ENCODE measurements around the gene HCN2.
A peak's percentile ranks its signal among the peaks of the same experiment; 100 is the strongest.

The HCN2 gene

GRCh38 chr19:651114-651818 lies 61.6 kb downstream of the HCN2 start:
- no peak overlapping the region for H3K4me3 ChIP-seq (ENCODE audit: low read depth, low read length)

GRCh38 chr19:651991-652390 lies 62.3 kb downstream of the HCN2 start:
- H3K4me3 ChIP-seq (ENCODE audit: low read depth, low read length): no peak overlapping the region

GRCh38 chr19:652467-653389 lies 63.0 kb downstream of the HCN2 start:
- no peak overlapping the region for H3K4me3 ChIP-seq (ENCODE audit: low read depth, low read length)

- no peak overlapping the region for H3K4me3 ChIP-seq (ENCODE audit: low read depth, low read length)
These were observed 63.7 kb downstream of the HCN2 start for GRCh38 chr19:653425-653824.

GRCh38 chr19:655691-656090 lies 66.0 kb downstream of the HCN2 start:
- H3K4me3 ChIP-seq (ENCODE audit: low read depth, low read length): no peak overlapping the region

GRCh38 chr19:656751-657559 lies 67.3 kb downstream of the HCN2 start:
- no peak overlapping the region for H3K4me3 ChIP-seq (ENCODE audit: low read depth, low read length)

- no peak overlapping the region for H3K4me3 ChIP-seq (ENCODE audit: low read depth, low read length)
These were observed 67.9 kb downstream of the HCN2 start for GRCh38 chr19:657611-658010.

- no peak overlapping the region for H3K4me3 ChIP-seq (ENCODE audit: low read depth, low read length)
These were observed 68.6 kb downstream of the HCN2 start for GRCh38 chr19:658059-658839.

- H3K4me3 ChIP-seq (ENCODE audit: low read depth, low read length): no peak overlapping the region
These were observed 69.5 kb downstream of the HCN2 start for GRCh38 chr19:658916-659839.

- no peak overlapping the region for H3K4me3 ChIP-seq (ENCODE audit: low read depth, low read length)
These were observed 71.2 kb downstream of the HCN2 start for GRCh38 chr19:660793-661426.

GRCh38 chr19:661427-662196 lies 71.9 kb downstream of the HCN2 start:
- H3K4me3 ChIP-seq (ENCODE audit: low read depth, low read length): peak overlapping the region; percentile 83

- H3K4me3 ChIP-seq (ENCODE audit: low read depth, low read length): peak overlapping the region; percentile 83
These were observed 72.7 kb downstream of the HCN2 start for GRCh38 chr19:662207-662961.

- H3K4me3 ChIP-seq (ENCODE audit: low read depth, low read length): peak within 1 kb of the TSS; percentile 83
These were observed 73.4 kb downstream of the HCN2 start, which contains the start of gene RNF126 for GRCh38 chr19:662962-663681. Gene RNF126, minus strand, starts transcription at chr19:663214. Its CDS starts 93 bp downstream, at chr19:663121.

GRCh38 chr19:663682-664117 lies 74.0 kb downstream of the HCN2 start:
- peak overlapping the region; percentile 18 for H3K4me3 ChIP-seq (ENCODE audit: low read depth, low read length)

GRCh38 chr19:664913-665443 lies 75.3 kb downstream of the HCN2 start:
- H3K4me3 ChIP-seq (ENCODE audit: low read depth, low read length): no peak overlapping the region
